ENCODE data around the gene OR4F6.
"Not testable (repeated sequence)": the region's sequence is repeated elsewhere in the genome, so short reads cannot be mapped to it uniquely, and the experiment has no call there.

DNA sequence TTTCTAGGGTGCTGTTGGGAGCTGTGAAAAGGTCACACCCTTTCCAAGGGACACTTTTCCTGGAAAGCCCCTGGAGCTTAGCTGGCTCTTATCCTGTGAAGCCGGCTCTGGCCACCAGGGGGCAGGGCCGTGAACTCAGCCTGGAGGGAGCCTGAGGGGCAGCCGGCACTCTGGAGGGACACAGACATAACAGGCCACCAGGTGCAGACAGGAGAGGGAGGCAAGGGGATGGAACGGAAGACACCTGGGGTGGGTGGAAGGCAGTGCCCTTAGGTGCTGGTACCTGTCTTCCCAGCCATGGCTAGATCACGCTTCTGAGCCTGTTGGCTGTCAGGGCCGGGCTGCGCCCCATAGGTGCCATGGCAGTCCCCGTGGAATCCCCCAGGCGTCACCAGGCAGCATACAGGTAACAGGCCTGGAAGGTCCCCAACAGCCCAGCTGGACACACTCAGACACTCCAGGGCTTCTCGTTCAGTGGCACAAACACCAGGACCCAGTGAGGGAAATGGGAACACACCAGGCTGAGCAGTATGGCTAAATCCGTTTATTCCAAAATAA, 36.1 kb upstream of the OR4F6 start:
- TF ChIP-seq, protein P1, sequence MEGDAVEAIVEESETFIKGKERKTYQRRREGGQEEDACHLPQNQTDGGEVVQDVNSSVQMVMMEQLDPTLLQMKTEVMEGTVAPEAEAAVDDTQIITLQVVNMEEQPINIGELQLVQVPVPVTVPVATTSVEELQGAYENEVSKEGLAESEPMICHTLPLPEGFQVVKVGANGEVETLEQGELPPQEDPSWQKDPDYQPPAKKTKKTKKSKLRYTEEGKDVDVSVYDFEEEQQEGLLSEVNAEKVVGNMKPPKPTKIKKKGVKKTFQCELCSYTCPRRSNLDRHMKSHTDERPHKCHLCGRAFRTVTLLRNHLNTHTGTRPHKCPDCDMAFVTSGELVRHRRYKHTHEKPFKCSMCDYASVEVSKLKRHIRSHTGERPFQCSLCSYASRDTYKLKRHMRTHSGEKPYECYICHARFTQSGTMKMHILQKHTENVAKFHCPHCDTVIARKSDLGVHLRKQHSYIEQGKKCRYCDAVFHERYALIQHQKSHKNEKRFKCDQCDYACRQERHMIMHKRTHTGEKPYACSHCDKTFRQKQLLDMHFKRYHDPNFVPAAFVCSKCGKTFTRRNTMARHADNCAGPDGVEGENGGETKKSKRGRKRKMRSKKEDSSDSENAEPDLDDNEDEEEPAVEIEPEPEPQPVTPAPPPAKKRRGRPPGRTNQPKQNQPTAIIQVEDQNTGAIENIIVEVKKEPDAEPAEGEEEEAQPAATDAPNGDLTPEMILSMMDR (IDR thresholded peaks at IDR 0.05): not testable (repeated sequence)
- not testable (repeated sequence) for TF ChIP-seq POLR2AphosphoS5, EP300 (IDR thresholded peaks at IDR 0.05)
